RWPE1 (cell line): Measurements from ENCODE around the gene DSCAML1.

Source experiments
- CTCF ChIA-PET: fragments of 350-600 bp; sonication (Branson Sonifier 250); formaldehyde crosslinking; extraction: SDS; loops from one replicate; lab custom pipeline; 2021; lab: Yijun Ruan, JAX
- POLR2A ChIA-PET: fragments of 400-600 bp; formaldehyde crosslinking; extraction: SDS; loops from one replicate; lab custom pipeline; 2020; ENCODE audit warnings: antibody characterized with exemption; ENCODE audit not compliant: low non-redundant PET; lab: Yijun Ruan, JAX
- DNase-seq: peaks from one replicate; pipeline ENCODE4 v3.0.0; 2012; ENCODE audit warnings: low spot score
- H3K27ac ChIP-seq: fragments of 450-650 bp; 2 replicates; pipeline ENCODE4 v1.5.1; 2017
- CTCF ChIP-seq: fragments of 450-650 bp; conservative IDR thresholded peaks from 2 replicates; pipeline ENCODE4 v1.5.1; 2017; ENCODE audit warnings: low read depth, mild to moderate bottlenecking

The DSCAML1 gene

GRCh38 chr11:117554601-117555333, 242.2 kb downstream of the DSCAML1 start:
- CTCF ChIA-PET, result interaction anchor here (0.5 to 0.7 kb wide), 2 partner anchors 27 to 389 kb away, joined by 3 to 4 read pairs; no protein-coding TSS in a partner anchor
- no peak for DNase-seq

GRCh38 chr11:117552626-117553025, 244.4 kb downstream of the DSCAML1 start:
- no peak for TF ChIP-seq CTCF
- ChIA-PET POLR2A (no interaction called here), CTCF (no interaction called here)
- H3K27ac ChIP-seq, result no peak overlapping the region
- no peak for DNase-seq

More at GRCh38 chr11:117554601-117555333, 242.2 kb downstream of the DSCAML1 start:
- no peak for TF ChIP-seq CTCF
- POLR2A ChIA-PET, result no interaction called here
- H3K27ac ChIP-seq, result no peak overlapping the region

DNA sequence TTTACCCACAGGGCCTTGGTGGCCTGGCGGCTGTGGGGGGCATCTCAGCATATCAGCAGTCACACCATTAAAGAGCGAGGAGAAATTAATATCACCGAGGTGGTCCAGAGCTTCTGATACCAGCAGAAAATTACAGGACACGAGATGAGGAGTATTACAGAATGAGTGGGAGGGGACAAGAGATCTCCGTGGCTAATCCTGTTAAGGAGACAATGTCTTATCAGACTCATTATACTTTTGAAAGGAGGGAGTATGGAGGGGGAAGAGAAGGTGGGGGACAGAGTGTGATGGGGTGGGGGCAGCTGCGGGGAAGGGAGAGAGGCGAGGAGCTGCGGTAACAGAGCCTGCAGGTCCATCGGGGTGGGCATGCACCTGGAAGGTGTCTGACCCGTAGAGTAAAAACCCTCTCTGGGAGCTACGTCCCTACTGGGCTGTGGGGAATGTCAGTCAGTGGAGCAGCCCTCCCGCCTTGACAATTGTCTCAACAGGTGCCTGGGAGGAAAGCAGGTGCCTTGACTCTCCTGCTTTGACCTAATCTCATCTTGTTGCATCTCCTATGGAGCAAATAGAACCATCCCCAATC, 245.2 kb downstream of the DSCAML1 start:
- no peak for TF ChIP-seq CTCF
- ChIA-PET CTCF (no interaction called here), POLR2A (no interaction called here)
- H3K27ac ChIP-seq, result no peak overlapping the region
- DNase-seq, result no peak

DNA sequence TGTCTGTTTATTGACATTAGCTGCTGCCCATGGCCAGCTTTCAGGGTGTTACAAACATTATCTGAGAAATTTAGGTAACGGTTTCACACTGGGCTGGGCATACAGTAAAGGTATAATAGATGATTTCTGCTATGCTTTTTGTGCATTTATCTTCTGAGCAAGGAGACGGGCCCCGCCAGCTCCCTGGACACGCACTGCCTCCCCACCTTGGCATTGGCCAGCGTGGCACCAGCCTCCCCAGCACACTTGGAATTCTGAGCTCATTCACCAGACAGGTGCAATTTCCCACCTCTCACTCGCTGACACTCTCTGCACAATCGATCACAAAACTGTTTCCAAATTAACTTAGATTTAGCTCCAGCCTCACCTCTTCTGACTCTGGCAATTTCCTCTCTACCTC, 246.6 kb downstream of the DSCAML1 start:
- DNase-seq, result no peak
- no peak overlapping the region for H3K27ac ChIP-seq
- POLR2A ChIA-PET, result no interaction called here
- CTCF ChIA-PET, result interaction anchor here (0.6 to 0.7 kb wide), 2 partner anchors 30 to 124 kb away, joined by 3 read pairs; no protein-coding TSS in a partner anchor
- no peak for TF ChIP-seq CTCF

- ChIA-PET POLR2A (no interaction called here), CTCF (interaction anchor here (0.8 kb wide), 1 partner anchor 73 kb away, joined by 3 read pairs; no protein-coding TSS in a partner anchor)
- DNase-seq, result no peak
- no peak for TF ChIP-seq CTCF
- no peak overlapping the region for H3K27ac ChIP-seq
Observed at GRCh38 chr11:117549417-117549816, 247.6 kb downstream of the DSCAML1 start.

DNA sequence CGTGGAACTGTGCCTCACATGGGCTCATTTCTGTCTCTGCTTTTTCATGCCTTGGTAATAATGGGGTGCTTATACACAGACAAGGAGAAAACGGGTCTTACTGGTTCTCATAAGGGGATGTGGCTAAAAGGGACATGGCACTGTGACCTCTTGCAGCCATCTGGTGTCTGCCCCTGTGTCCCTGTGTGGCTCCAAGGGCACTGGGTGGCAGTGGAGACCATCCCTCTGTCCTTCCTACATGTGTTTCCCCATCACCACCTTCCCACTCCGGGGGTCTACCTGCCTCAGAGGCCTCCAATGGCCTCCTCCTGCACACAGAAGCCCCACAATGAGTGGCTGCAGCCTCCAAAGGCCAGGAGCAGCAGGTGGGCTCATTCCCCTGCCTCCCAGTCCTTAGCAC, 248.1 kb downstream of the DSCAML1 start:
- H3K27ac ChIP-seq, result no peak overlapping the region
- CTCF ChIA-PET, result no interaction called here
- no peak for TF ChIP-seq CTCF
- no peak for DNase-seq
- POLR2A ChIA-PET, result no interaction called here
